Stomach (tissue), 4 donors: Measurements from ENCODE around the gene KCNQ5.

Experiments
- POLR2A ChIP-seq, 4 donors: fragments of 450-650 bp; IDR thresholded peaks; one replicate each; pipeline ENCODE4 v1.6.1; 2016; ENCODE audit warnings: antibody characterized with exemption in 4 of 4, control low read depth in 2 of 4, mild to moderate bottlenecking in 1 of 4, moderate library complexity in 1 of 4
- TF ChIP-seq, protein P1 (sequence below), 7 experiments: fragments of 450-650 bp in 4 of 7; fragments of 200-600 bp in 3 of 7; sonication (generic) in 3 of 7; IDR thresholded peaks; one replicate each; pipeline ENCODE4 v1.5.1; 2016 to 2019; ENCODE audit warnings: antibody characterized with exemption in 7 of 7, control low read depth in 2 of 7, mild to moderate bottlenecking in 1 of 7

DNA sequence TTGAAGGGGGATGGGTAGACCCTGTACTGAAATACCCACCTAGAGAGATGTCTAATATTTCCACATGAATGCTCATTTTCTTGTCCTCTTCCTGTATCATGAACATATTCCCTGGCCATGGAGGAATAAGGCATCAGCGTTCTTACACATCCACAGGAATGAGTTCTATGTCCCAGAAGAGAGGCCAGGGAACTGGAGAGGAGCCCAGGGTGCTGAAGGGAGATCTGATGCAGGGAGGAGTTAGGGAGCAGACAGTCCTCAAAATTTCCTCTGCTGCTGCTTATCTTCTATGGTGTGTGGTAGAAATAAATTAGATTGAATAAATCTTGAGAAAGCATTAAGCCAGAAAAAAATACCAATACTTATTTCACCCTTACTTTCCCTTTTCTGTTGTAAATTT, 295.0 kb downstream of the KCNQ5 start:
- TF ChIP-seq POLR2A (IDR thresholded peaks at IDR 0.05), result no peak
- TF ChIP-seq, protein P1, sequence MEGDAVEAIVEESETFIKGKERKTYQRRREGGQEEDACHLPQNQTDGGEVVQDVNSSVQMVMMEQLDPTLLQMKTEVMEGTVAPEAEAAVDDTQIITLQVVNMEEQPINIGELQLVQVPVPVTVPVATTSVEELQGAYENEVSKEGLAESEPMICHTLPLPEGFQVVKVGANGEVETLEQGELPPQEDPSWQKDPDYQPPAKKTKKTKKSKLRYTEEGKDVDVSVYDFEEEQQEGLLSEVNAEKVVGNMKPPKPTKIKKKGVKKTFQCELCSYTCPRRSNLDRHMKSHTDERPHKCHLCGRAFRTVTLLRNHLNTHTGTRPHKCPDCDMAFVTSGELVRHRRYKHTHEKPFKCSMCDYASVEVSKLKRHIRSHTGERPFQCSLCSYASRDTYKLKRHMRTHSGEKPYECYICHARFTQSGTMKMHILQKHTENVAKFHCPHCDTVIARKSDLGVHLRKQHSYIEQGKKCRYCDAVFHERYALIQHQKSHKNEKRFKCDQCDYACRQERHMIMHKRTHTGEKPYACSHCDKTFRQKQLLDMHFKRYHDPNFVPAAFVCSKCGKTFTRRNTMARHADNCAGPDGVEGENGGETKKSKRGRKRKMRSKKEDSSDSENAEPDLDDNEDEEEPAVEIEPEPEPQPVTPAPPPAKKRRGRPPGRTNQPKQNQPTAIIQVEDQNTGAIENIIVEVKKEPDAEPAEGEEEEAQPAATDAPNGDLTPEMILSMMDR (IDR thresholded peaks at IDR 0.05), result no peak
